ENCODE measurements around the gene FMNL1.
A peak's percentile ranks its signal among the peaks of the same experiment; 100 is the strongest.

The FMNL1 gene

GRCh38 chr17:45261577-45262515 is 40.2 kb downstream of the FMNL1 start, which contains the start of gene SPATA32:
TSS of gene SPATA32 (minus strand) at chr17:45262094. CDS start at chr17:45262016, 78 bp downstream.
- DNase-seq: peak; percentile 44 to 52

GRCh38 chr17:45262516-45263476 is 41.1 kb downstream of the FMNL1 start:
- DNase-seq: no peak

- no peak for DNase-seq
These were observed 41.8 kb downstream of the FMNL1 start for GRCh38 chr17:45263477-45263860.

GRCh38 chr17:45264430-45264829 is 42.7 kb downstream of the FMNL1 start:
- DNase-seq: no peak

DNA sequence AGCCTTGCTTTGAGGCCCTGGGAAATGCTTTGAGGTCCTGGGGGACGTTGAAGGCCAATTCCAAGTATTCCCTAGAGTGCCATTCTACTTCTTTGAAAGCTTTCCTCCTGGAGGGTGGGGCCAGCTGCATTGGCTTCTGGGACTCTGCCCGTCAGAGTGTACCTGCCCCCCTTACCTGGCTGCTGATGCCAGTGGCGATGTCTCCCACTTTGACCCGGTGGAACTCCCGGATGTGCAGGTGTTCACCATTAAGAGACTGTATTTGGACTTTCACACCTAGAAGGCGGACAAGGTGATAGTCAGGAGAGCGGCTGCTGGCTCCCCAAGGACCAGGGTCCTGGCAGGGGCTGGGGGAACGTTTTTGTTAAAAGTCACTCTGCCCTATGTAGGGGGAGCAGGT is 43.3 kb downstream of the FMNL1 start:
- DNase-seq: no peak

DNA sequence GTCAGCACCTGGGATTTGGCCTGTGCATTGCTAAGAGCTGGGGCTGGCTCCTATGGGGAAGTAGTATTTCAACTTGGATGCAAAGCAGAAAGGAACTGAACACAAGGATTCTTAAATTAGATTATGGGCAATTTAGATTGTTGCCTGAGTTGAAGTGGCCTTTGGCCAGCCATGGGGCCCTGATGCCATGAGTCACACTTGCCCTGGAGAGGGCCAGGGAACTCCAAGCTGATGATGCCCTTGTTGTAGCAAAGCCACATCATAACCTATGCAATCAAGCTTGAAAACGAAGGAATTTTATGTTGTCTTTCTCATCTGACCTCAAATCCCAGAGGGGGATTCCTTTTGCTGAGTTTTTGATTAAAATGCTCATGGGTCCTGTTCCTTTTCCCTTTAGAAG is 44.1 kb downstream of the FMNL1 start:
- DNase-seq: no peak

GRCh38 chr17:45266372-45266926 is 44.8 kb downstream of the FMNL1 start:
- no peak for DNase-seq

- no peak for DNase-seq
These were observed 45.9 kb downstream of the FMNL1 start for GRCh38 chr17:45267436-45268055.

DNA sequence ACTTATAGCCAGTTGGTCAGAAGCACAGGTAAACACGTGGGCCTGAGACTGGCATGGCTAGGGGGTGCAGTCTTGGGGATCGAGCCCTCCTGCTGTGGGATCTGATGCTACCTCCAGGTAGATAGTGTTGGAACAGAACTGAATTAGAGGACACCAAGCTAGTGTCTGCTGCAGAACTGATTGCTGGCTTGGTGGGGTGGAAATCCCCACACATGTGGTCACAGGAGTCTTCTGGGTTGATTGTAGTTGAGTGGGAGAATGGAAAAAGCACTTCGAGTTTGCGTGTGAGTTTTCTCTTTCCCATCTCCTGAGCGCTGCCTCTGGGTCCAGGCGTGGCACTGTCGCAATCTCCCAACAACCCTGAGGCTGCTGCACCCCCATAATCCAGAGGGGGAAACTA is 48.2 kb downstream of the FMNL1 start:
- DNase-seq: no peak

GRCh38 chr17:45270828-45271418 is 49.2 kb downstream of the FMNL1 start:
- peak; percentile 44 to 51 for DNase-seq

- no peak for DNase-seq
These were observed 49.9 kb downstream of the FMNL1 start for GRCh38 chr17:45271603-45272002.

DNA sequence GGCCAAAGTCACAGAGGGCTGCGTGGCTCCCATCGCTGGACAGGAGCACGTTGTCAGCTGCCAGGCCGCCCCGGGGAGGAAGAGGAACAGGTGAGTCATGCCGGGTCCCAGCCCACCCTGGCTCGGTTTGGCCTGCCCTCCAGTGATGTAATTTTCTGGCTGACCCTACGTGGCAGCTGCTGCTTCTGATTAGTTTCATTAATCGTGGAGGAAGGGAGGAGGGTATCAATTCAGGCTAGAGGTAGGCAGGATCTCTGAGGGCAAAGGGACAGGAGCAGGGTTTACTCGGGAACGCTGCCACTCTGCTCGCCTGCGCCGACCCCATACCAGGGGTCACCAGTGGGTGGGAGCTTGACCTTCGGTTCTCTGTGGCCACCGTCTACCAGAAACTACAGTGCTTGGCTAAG is 51.9 kb downstream of the FMNL1 start:
- no peak for DNase-seq

- DNase-seq: no peak
These were observed 52.3 kb downstream of the FMNL1 start for GRCh38 chr17:45274033-45274432.

DNA sequence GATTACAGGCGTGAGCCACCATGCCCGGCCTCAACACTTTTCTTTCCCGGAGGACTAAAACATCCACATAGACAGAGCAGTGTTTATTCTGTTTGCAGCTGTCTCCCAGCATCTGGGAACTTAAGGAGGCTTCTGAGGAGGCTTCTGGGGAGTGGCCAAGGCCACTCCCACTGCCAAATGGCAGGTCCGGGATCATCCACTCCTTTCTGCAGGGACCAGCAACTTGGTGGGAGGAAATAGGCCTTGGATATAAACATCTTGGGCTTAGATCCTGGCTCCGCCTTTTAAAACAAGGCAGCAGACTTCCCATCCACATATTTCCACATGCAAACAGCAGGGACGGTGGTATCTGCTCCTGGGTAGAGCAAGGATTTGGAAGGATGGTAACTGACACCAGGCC is 54.3 kb downstream of the FMNL1 start:
- no peak for DNase-seq

- peak; percentile 91 to 92 for DNase-seq
These were observed 55.6 kb downstream of the FMNL1 start for GRCh38 chr17:45277216-45277849.

- DNase-seq: no peak
These were observed 56.3 kb downstream of the FMNL1 start for GRCh38 chr17:45277992-45278391.

GRCh38 chr17:45279898-45280297 is 58.2 kb downstream of the FMNL1 start:
- no peak for DNase-seq

DNA sequence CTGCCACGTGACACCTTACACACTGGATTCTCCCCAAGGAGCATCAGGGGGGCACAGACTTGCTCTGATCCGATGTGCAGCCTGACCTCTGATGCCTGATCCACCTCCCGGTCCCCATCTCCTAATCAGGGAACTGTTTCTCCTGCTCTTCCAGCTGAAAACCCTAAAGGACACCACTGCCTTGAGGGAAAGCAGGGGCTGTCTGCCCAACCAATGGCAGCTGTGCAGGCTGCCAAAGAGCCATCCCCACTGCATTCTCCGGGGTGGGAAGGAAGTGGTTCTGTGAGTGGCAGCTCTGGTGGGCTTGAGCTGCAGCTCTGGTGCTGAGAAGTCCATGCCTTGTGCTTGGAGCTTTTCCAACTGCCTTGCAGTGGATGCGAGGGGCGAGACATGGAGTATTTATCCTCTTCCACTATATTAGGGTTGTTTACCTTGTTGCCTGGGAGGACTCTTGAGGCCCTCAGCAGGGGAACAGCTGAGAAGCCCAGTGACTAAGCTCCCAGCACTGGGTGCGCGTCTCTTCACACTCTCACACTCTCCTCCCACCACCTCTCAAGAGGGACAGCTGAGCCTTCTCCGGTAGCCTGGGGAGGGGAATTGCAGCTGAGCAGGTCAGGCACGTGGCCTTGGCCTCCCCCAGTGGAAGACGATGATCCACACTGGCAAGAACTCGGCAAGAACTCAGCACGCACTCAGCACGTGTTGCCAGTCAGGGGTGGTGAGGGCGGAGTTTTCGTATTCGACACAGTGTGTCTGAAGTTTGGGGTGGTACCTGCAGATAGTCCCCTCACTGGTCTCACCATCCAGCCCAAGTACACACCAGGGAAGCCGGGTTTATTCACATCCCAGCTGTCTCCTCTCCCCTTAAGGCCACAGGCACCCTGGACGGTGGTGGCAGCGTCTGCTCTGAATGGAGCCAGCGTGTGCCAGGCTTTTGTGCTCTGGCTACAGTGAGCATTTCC is 61.3 kb downstream of the FMNL1 start:
- DNase-seq: no peak

DNA sequence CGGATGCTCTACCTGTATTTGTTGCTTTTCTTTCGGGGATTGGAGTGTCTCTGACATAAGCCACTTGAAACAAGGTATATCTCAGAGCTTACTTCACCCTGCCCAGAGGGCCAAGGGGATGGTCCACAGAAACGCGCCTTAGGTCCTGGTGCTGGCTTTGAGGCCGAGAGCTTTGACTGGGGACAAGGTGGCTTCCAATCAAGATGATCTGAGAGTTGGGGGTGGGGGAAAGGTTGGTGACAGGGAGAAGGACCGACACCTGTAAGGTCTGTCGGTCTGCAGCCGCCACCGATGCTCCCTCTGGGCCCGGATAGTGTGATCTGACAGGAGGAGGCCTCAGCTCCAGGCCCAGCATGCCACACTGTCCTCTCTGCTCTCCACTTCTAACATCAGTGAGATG is 62.0 kb downstream of the FMNL1 start:
- no peak for DNase-seq
